ENCODE measurements around the gene UMODL1.

The UMODL1 gene

DNA sequence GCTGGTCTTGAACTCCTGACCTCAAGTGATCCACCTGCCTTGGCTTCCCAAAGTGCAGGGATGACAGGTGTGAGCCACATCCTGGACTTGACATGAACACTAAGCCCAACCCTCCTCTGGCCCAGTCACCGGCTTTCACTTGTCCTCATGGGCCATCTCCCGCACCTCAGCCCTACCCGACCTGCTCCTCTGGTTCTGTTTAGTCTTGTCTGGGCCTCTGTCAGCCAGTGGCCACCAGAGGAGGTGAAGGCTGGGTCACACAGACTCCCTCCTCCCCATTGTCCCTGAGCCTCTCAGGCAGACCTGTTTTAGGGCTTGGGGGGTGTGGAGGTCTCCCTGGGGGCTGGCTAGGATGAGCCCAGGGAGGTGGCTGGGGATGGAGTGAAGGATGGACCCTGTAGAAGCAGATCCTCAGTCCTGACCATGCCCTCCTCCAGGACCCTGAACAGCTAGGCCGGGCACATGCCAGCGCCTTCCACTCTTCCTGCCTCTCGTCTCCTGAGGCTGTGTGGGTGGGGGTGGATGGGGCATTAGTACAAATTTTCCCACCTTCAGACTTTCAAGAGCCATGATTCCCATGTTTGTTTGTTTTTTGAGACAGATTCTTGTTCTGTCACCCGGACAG is 26.1 kb upstream of the UMODL1 start:
- H3K4me3 ChIP-seq (replicated peaks; ENCODE audit: insufficient read depth, low read length) = no peak overlapping the region
- H3K27me3 ChIP-seq (ENCODE audit: insufficient read depth, poor library complexity, severe bottlenecking) = no peaks in the 10 kb centered on the region
- TF ChIP-seq GABPA (IDR thresholded peaks at IDR 0.05; ENCODE audit: low read depth) = no peak
- no peak for TF ChIP-seq REST (IDR thresholded peaks at IDR 0.05; ENCODE audit: insufficient replicate concordance, low read depth)
- TF ChIP-seq SPI1 (IDR thresholded peaks at IDR 0.05; ENCODE audit: borderline replicate concordance, low read depth) = no peak
- no peak for TF ChIP-seq POLR2AphosphoS5 (IDR thresholded peaks at IDR 0.05; ENCODE audit: low read depth)
- TF ChIP-seq CTCF (IDR thresholded peaks at IDR 0.05; ENCODE audit: insufficient read depth, low read length) = no peak
- DNase-seq (ENCODE audit: low read depth in 1 of 2, low spot score in 1 of 2) = no peak
- no peak overlapping the region for H3K27ac ChIP-seq (replicated peaks)

DNA sequence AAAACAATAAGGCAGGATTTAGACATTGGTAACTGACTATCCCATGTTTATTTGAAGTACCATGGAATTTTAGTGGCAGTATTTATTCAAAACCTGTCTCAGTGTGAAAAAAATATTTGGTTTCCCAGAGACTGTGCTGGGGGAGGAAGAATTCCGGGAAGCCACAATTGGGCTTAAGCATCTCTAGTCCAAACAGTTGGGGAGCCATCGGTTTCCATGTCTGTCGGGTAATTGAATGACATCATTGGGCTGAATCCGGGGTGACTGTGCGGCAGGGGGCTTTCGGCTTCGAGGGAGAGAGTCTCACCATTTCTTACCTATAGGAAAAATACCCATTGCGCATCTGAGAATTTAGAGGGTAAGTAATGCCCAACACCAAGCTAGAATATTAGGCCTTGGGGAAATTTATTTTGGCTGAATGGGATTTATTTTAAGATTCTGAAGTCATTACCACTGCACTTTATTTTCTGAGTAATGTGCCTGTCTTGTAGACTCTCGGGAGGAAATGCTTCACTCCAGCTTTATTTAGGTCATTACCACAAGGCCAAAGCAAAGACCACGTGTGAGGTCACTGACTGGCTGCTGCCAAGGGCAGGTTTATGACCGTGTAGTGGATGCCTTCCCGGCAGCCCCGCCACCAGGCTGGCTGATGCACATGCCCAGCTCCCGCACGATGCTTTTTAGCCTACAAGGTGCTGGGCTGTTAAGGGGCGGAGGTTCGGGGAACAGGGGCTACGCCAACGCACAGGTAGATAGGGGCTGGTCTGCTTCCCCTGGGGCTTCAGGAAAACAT is 23.1 kb upstream of the UMODL1 start:
- TF ChIP-seq SPI1 (IDR thresholded peaks at IDR 0.05; ENCODE audit: borderline replicate concordance, low read depth) = no peak
- no peak for TF ChIP-seq CTCF (IDR thresholded peaks at IDR 0.05; ENCODE audit: insufficient read depth, low read length)
- TF ChIP-seq GABPA (IDR thresholded peaks at IDR 0.05; ENCODE audit: low read depth) = no peak
- no peak for TF ChIP-seq POLR2AphosphoS5 (IDR thresholded peaks at IDR 0.05; ENCODE audit: low read depth)
- TF ChIP-seq REST (IDR thresholded peaks at IDR 0.05; ENCODE audit: insufficient replicate concordance, low read depth) = no peak

DNA sequence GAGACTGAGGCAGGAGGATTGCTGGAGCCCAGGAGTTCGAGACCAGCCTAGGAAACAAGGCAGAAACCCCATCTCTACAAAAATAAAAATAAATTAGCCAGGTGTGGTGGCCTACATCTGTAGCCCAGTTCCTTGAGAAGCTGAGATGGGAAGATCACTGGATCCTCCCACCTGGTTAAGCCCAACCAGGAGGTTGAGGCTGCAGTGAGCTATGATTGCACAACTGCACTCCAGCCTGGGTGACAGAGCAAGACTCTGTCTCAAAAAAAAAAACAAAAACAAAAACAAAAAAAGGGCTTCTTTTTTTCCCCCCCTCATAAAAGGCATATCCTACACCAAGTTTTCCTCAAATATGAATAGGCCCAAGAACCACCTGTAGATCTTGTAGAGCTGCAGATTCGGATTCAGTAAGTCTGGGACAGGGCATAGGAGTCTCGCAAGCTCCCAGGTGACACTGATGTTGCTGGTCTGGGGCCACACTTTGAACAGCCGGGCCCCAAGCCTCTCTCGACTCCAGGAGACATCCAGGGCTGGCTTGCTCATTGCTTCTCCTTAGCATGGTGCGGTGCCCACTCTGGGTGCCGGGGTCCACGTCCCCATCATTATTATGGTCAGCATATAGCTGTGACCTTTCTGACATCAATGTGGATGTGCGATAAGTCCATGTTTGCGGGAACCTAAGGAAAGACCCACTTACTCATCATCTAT is 22.1 kb upstream of the UMODL1 start:
- Histone ChIP-seq H3K27ac (replicated peaks) (no peak overlapping the region), H3K4me3 (replicated peaks; ENCODE audit: insufficient read depth, low read length) (no peak overlapping the region), H3K27me3 (ENCODE audit: insufficient read depth, poor library complexity, severe bottlenecking) (no peaks in the 10 kb centered on the region)
- no peak for TF ChIP-seq POLR2AphosphoS5 (IDR thresholded peaks at IDR 0.05; ENCODE audit: low read depth)
- TF ChIP-seq REST (IDR thresholded peaks at IDR 0.05; ENCODE audit: insufficient replicate concordance, low read depth) = no peak
- no peak for TF ChIP-seq SPI1 (IDR thresholded peaks at IDR 0.05; ENCODE audit: borderline replicate concordance, low read depth)
- no peak for TF ChIP-seq CTCF (IDR thresholded peaks at IDR 0.05; ENCODE audit: insufficient read depth, low read length)
- TF ChIP-seq GABPA (IDR thresholded peaks at IDR 0.05; ENCODE audit: low read depth) = no peak
- no peak for DNase-seq (ENCODE audit: low read depth in 1 of 2, low spot score in 1 of 2)

More for the DNA sequence above, 23.1 kb upstream of the UMODL1 start:
- Histone ChIP-seq H3K4me3 (replicated peaks; ENCODE audit: insufficient read depth, low read length) (no peak overlapping the region), H3K27me3 (ENCODE audit: insufficient read depth, poor library complexity, severe bottlenecking) (no peaks in the 10 kb centered on the region), H3K27ac (replicated peaks) (no peak overlapping the region)
- no peak for DNase-seq (ENCODE audit: low read depth in 1 of 2, low spot score in 1 of 2)
